HTERT RPE-1 (cell line): ENCODE results near the gene GTF3C4.

ENCODE experiments used
- in situ Hi-C: fragments of 300-500 bp; cut with MboI; formaldehyde crosslinking; loops from 4 replicates; pipeline ENCODE4 v1.14.3; 2020; ENCODE audit warnings: low sequenced_read_pairs

The GTF3C4 gene

DNA sequence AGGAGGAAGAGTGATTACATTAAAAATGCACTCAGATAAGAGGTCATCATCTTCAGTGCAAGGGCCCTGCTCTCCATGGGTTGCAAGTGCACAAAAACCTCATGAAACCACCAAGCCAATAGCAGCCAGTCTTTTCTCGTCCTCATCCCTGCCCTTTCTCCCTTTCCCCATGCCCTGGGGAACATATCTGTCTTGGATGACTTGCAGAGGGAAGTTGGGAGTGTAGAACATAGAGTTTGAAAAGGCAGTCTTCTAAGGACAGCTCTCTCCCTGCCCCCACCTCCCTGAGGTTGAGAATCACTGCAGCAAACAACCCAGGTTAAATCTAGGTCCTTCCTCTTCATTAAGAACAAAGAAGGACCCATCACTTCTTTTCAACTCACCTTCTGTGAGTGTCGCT lies 22.5 kb upstream of the GTF3C4 start:
- in situ Hi-C loops, result no loop called here

DNA sequence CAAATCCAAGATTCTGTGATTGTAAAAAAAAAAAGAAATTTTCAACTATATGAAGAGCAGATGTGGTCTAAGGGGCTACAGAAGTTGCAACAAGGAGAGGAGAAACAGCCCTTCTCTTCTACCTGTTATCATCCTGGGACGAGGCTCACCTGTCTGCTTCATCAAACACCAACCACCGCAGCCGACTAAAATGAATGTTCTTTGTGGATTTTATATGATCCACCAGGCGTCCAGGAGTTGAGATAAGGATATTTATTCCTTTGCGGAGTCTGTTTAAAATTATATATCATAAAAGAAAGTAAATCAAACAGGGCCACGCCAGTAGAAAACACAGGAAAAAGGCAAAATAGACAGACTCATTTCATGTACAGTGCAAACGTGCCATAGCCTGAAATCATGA lies 22.0 kb upstream of the GTF3C4 start:
- in situ Hi-C loops, result no loop called here

DNA sequence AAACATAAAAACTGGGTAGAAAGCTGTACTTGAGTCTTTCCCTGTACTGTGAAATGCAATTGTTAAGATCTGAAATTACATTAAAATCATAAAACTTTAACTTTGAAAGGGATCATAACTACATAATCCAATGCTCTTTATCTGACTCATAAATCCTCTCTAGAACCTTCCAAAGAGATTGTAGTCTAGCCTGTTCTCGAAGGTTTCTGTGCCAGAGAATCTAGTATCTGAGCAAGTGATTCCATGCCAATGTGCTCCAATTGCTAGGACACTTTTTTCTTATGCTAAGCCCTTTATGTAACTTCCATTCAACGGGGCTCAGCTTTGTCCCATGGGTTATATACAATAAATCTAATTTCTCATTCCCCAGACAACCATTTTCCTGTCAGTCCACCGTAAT lies 21.6 kb upstream of the GTF3C4 start:
- in situ Hi-C loops, result no loop called here

DNA sequence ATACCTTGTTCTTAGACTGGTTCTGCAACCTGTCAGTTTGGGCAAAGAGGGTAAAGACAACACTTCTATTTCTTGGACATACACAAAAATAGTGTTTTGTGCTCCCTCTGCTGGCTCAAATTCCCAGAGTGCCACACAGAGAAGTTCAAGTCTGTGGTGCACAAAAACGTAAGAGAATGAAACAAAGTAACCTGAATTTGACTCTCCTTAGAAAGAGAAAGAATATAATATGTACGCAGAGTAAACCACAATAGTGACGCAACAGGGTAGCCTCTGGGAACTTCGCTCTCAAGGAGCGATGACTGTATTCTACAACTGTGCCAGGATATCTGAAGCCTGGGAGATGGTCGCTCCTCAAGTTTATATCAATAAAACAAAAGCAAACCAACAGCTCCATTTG lies 19.0 kb upstream of the GTF3C4 start:
- in situ Hi-C loops, result no loop called here

GRCh38 chr9:132656299-132656698 lies 14.0 kb upstream of the GTF3C4 start:
- in situ Hi-C loops, result no loop called here

- in situ Hi-C loops, result no loop called here
These were observed 7.9 kb upstream of the GTF3C4 start for GRCh38 chr9:132662152-132662945.

- in situ Hi-C loops, result no loop called here
These were observed 7.1 kb upstream of the GTF3C4 start for GRCh38 chr9:132663117-132663516.

- in situ Hi-C loops, result no loop called here
These were observed 6.4 kb upstream of the GTF3C4 start for GRCh38 chr9:132663851-132664250.

- in situ Hi-C loops, result no loop called here
These were observed 956 bp upstream of the GTF3C4 start for GRCh38 chr9:132669319-132669697.

GRCh38 chr9:132669698-132670456 lies 387 bp upstream of the GTF3C4 start, which contains the start of gene DDX31:
Gene DDX31, minus strand, starts transcription at chr9:132669983. Its CDS starts 49 bp downstream, at chr9:132669934.
- in situ Hi-C loops, result no loop called here

DNA sequence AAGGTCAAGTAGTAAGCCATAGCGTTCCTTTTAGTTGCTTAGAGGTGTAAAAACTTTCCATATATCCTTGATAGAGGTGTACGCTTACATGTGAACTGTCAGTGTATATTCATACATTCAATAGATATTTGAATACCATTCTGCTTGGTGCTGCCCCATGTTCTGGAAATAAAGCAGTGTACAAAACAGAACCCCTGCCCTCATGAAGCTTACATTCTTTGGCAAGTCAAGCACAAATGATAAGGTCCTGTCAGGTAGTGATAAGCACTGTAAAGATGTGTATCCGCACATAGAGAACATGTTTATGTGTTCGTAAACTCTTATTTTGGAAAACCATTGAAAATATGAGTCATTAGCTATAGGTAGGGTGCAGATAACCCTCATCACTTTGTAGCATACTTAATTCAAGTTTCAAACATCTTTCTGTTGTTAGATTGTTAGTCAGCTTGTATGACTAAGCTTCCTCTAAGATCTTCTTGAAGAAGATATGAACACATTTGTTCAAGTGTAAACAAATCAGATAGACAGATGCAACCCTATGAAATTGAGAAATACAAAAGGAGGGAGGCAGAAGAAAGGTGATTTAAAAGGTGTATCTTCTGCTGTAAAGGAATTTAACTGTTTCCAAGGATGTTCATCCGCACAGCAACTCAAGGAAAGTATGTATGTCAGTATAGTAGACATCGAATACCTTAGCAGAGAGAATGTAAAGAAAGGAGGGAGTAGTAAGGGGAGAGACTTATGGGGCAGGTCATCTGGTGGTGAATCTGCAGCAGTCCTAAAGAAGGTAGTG lies 1.6 kb downstream of the GTF3C4 start:
- in situ Hi-C loops, result no loop called here

GRCh38 chr9:132672413-132672690 lies 2.1 kb downstream of the GTF3C4 start:
- in situ Hi-C loops, result no loop called here

DNA sequence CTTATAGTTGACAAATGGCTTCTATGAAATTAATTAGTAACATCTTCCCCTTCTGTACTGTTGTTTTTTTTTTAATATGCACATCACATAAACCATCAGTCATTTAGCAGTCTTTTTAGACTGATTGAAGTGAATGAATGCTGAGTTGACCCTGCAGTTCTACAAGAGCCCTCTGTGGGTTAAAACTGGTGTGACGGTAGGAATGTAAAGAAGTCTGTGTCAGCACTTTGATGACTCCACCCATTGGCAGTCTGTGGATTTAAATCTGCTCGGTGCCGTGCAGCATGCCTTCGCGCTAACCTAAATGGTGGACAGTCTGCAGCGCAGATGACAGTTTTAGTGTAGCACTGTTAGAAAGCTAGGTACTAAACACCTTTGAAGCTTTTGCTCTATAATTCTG lies 3.1 kb downstream of the GTF3C4 start:
- in situ Hi-C loops, result no loop called here

GRCh38 chr9:132674485-132674884 lies 4.2 kb downstream of the GTF3C4 start:
- in situ Hi-C loops, result no loop called here

- in situ Hi-C loops, result no loop called here
These were observed 7.7 kb downstream of the GTF3C4 start for GRCh38 chr9:132677976-132678375.

GRCh38 chr9:132679946-132680625 lies 9.8 kb downstream of the GTF3C4 start:
- in situ Hi-C loops, result no loop called here

GRCh38 chr9:132681561-132681960 lies 11.3 kb downstream of the GTF3C4 start:
- in situ Hi-C loops, result no loop called here

DNA sequence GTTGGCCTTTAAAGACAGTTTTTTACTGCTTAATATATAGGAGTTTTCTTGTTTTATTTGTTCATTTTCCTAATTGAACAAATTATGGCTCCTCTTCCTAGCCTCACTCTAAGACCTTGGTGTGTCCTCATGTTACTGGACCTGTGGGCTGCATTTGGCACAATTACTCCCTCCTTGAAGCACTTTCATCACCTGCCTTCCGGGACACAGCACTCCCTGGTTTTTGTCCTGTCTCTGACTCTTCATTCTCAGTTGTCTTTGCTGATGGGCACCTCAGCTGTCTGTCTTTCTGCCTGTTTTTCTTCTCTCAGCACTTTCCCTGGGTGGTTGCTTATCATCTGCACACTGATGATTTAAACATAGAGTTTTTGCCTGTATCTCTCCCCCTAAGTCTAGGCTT lies 13.6 kb downstream of the GTF3C4 start:
- in situ Hi-C loops, result no loop called here

DNA sequence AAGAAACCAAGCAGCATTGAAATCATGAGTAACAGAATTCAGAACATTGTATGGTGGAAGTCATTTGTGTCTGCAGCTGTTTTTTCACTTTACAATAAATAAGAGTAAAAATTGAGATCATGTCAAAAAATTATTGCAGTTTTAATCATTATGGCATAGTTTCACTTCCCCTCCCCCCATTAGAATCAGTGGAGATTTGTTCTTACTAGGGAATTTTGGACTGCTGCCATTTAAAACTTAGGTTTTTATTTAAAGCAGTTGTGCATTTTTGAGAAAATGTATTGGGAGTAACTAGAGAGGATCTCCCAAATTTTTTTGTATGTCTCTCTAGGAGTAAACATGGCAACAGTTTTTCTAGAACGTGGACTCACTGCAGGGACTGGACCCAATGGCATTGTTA lies 20.4 kb downstream of the GTF3C4 start:
- in situ Hi-C loops, result no loop called here

- in situ Hi-C loops, result no loop called here
These were observed 23.9 kb downstream of the GTF3C4 start for GRCh38 chr9:132694144-132694543.

- in situ Hi-C loops, result no loop called here
These were observed 27.0 kb downstream of the GTF3C4 start for GRCh38 chr9:132697230-132697629.
